GM18511 (cell line): ENCODE measurements around the gene NTRK3.
"Not testable (repeated sequence)": the region's sequence is repeated elsewhere in the genome, so short reads cannot be mapped to it uniquely, and the experiment has no call there.

Source experiments
- ATAC-seq: cut with Tn5 transposase; IDR thresholded peaks from one replicate; pipeline ENCODE4 v1.9.1; 2021; ENCODE audit warnings: mild to moderate bottlenecking, moderate library complexity; ENCODE audit not compliant: unreplicated experiment

NTRK3 gene

GRCh38 chr15:88080616-88081015 is 175.9 kb downstream of the NTRK3 start:
- ATAC-seq: no peak

DNA sequence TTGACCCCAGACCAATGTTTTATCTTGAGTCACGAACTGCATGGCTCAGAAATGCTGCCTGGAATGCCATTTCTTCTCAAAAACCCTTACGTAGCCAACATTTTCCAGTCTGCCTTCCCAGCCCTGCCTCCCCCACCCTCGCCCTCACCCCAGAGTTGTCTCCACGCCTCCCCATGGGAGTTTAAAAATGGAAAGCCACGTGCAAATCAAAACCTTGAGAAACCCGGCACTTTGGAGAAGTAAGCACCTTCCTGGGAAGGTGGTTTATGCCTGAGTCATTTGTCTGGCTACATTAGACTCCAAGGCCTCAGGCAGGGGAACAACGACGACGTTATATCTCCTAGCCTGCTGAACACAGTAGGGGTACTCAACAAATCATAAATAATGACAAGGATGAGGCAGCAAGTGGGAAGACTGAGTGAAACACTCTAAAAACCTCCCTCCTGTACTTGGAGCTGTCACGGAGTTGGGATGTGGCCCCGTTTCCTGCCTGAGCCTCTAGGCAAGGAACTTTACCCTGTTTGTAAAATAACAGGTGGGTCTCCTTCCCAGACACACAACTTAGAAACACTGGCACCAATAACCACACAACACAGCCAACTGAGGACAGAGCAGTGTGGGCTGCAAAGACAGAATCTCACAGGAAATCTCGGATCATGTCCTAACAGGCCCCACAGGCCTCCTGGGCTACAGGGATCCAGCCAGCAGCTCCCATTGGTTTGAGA is 179.1 kb downstream of the NTRK3 start:
- ATAC-seq: no peak

- ATAC-seq: no peak
Observed at GRCh38 chr15:88076328-88076727, 180.2 kb downstream of the NTRK3 start.

DNA sequence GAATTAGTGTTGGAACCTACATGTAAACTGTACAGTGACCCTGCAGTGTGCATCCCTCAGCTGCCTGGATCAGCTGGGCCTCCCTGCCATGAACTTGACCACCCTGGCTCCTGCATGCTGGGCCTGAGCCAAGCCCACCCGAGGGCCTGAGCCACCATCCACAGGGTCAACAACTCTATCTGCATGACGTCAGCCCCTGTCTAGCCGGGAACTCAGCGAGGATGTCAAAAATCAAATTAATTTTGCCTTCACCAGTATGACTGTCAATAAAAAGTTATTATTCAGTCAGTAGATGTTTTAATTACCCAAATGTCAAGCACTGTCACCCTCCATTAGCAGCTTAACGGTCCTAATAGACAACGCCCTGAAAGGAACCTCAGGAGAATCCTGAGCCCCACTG is 181.4 kb downstream of the NTRK3 start:
- no peak for ATAC-seq

DNA sequence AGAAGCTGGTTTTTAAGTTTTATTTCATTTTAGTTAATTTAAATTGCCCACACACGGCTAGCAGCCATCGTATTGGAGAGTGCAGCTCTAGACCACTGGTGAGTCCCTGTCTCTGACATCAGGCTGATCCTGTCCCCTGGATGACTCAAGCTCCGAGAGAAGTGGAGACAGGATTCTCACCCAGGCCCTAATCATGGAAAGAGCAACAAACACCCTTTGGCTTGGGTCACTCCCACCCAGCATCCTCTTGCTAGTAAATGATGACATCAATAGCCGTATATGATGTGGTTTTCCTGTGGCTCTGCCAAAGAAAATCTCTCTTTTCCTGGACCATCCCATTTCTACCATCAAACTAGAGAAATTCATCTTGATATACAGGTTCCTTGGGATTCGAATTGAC is 182.2 kb downstream of the NTRK3 start:
- no peak for ATAC-seq

GRCh38 chr15:88073391-88073691 is 183.2 kb downstream of the NTRK3 start:
- ATAC-seq: no peak

DNA sequence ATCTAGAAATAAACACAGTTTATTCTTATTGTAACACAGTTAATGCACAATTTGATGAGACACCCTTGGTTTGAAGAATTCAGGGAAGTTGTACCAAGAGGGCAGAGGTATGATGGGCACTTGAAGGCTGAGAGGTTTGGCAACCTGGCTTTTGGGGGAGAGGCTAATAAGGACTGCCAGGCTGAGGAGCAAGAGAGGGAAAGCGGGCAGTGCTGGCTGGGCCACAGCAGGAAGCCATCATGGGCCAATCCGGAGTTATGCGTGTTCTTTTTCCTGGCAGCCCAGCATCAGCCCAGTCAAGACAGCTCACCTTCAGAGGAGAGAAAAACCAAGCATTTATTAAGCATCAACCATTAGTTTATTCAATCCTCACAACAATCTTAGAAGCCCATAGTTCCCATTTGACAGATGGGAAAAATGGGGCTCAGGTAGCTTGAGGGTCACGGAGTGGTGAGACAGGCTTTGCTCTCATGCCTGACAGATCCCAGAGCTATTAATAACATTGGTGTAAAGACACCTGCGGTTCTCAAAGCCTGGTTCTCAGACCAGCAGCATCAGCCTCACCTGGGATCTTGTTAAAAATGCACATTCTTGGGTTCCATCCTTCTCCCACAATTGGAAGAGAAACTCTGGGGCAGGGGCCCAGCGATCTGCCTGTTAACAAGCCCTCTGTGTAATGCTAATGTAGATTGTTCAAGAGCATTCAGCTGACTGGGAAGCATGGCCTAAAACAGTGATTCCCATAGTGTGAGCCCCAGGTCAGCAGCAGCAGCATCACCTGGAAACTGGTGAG is 183.7 kb downstream of the NTRK3 start:
- ATAC-seq: no peak

GRCh38 chr15:88072133-88072532 is 184.4 kb downstream of the NTRK3 start:
- not testable (repeated sequence) for ATAC-seq

- no peak for ATAC-seq
Observed at GRCh38 chr15:88071141-88071540, 185.4 kb downstream of the NTRK3 start.

GRCh38 chr15:88069561-88069960 is 187.0 kb downstream of the NTRK3 start:
- no peak for ATAC-seq

DNA sequence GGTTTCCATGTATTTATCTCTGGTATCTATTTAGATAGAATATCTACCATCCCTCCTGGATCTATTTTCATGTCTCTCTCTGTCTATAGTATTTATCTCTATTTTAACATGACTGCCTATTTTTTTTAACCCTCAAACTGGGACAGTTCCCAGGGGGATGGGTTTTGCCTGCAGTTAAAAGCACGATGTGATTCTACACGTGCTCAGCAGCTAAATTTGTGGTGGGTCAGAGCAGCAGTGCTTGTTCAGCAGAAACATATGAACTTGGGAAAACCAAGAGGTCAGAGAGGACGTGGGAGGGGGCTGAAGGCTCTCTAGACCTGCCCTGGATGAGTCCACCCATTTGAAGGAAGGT is 189.2 kb downstream of the NTRK3 start:
- no peak for ATAC-seq

DNA sequence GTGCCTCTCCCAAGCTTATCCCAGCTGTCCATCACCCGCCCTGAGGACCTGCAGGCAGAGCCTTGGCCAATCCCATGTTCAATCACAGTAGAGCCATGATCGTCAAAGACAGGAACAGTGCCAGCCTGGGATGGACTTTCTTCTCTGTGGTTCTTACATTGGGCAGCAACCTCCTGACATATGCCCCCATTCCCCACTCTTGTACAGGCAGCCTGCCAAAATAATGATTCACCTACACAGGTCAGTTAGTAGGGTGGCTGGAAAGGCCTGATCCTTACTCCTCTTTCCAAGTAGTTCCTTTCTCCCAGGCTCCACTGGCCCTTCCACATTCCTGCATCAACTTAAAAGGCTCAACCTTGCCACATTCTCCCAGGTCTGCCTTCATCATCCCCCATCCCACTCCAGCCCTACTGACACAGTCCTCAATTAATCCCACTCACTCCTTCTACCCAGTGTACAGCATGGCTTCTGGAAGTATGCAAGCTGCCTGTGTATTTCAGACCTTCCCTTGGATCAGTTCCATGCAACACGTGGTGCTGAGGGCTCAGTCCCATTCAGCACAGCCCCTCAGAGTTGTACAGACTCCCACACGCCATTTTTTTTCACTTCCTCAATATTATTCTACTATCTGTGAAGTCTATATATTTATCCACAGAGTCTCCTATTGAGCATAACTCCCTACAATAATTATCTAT is 189.8 kb downstream of the NTRK3 start:
- ATAC-seq: no peak

DNA sequence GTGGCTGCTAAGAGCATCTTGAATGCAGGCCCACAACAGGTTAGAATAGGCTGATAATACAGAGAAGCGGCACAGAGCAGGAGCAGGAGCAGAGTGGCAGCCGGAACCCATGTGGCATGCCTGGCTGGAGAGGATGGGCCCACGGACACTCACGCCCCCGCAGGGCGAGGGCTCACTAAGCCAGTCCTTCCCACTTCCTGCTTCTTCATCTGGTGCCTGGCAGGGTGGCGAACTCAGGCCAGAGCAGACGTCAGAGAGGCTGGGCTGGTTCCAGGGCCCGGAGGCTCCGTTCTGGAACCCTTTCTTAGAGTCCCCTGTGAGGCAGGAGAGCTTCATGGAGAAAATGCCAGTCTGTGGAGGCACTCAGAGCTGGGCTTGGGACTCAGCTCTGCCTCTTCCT is 195.1 kb downstream of the NTRK3 start:
- no peak for ATAC-seq

- no peak for ATAC-seq
Observed at GRCh38 chr15:88060383-88060782, 196.2 kb downstream of the NTRK3 start.

DNA sequence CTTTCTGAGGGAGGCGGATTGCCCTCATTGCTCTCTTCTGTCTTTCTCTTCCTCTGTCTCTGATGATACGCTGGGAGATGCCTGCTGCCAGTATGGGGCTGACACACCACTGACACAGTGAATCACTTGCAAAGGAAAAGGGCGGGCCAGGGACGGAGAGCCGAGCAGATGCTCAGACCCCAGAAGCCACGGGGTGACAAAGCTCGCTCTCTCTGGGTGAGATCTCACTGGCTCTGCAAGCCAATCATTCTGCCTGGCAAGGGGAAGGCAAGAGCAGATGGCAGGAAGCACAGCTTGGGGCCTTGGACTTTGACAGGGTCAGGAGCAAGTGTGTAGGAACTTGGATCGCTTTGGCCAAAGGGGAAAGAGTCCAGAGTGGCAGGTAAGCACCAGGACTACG is 198.7 kb downstream of the NTRK3 start:
- ATAC-seq: no peak

- peak; percentile 69 for ATAC-seq
Observed at GRCh38 chr15:88049506-88049905, 207.0 kb downstream of the NTRK3 start.

DNA sequence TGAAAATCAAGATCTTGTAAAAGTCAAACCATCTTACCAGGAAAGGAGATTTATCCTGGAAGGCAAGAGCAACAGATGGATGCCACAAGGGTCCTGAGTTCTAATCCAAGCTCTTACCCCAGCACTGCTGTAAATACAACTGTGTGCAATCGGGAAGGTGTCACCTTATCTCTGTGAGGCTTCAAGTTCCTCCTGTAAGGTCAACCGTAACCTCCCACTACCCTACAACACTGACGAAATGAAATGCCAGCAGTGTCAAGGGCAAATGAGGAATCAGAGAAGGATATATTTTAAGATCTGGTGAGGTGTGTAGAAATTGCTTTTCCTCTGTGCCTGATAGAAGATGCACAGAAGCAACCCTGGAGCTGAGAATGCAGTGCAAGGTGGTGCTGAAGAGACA is 207.8 kb downstream of the NTRK3 start:
- no peak for ATAC-seq

DNA sequence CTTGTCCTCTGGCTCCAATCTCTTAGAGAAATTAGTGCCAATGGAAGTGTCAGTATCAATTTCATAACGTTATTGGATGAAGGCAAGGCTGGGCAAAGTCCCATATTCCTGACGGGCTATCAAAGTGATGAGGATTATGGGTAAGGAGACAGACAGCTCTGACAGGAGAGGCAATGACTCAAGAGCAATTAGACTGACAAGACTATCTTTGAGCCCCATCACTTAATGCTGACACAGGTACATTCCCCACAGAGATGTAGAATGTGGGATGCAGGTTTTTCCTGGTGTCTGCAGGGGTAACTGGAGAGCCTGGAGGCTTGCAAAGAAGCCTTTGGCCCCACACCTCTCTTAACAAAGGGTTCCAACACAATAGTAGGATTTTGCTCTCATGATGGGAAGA is 208.3 kb downstream of the NTRK3 start:
- no peak for ATAC-seq

DNA sequence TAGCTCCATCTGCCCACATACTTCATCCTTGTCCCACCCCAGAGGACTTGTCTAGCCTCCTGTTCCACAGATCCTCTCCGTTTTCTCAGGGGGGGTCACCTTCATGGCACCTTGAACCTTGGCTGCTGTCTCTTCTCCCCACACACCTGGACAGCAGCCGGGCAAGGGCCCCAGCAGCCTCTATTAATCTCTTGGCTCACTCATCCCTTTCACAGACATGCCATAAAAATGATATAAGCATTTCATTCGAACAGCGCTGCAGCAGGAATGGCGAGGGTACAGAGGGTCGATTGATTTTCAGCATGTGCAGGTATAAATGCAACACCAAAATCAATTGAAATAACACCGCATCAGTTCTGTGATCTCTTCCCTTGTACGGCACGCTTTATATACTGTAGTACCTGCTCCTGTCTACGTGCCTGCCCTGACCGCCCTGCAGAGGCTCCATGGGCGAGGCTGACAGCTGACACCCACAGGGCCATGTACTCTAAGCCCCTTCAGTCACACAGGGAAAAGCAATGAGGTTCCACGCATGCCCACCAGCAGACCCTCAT is 209.9 kb downstream of the NTRK3 start:
- no peak for ATAC-seq

- ATAC-seq: no peak
Observed at GRCh38 chr15:88043396-88043795, 213.1 kb downstream of the NTRK3 start.

DNA sequence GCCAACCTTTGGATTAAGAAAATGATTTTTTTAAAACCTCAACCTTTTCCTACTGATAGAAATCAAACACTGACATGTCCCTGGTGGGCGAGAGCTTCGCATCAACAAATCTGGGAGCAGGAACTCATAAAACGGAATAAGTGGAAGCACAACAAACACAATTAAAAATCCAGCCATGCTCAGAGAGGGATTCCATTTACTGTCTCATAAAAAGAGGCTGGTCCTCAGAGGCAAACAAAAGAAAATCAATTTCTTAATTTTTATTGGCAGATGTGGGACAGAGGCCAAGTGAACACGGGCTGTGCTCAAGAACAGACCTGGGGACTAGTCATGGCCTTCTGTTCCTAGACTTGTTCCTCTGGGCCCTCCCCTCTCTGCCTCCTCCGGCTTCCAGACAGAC is 214.5 kb downstream of the NTRK3 start:
- ATAC-seq: no peak

DNA sequence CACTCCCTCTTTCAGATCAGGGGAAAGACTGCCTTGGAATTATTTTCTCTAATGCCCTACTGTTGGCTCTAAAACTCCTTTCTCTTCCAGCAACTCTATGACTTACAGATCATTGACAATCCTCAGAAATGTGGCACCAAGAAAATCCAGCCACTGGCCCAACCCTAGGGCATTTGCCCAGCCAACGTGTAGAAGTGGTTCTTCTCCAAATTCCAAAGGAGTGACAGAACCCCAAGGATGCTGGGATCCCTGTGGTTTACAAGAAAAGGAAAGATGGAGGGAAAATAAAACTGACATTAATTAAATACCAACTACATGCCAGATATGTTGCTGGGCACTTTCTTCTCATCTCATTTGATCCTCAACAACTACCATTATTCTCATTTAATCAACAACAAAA is 216.0 kb downstream of the NTRK3 start:
- ATAC-seq: no peak
